NT2/D1 (cell line): ENCODE measurements around the gene CTNNA2.

ENCODE experiments used
- YY1 ChIP-seq: IDR thresholded peaks from 2 replicates; pipeline ENCODE4 v1.6.1; 2011; ENCODE audit not compliant: insufficient read length, insufficient read depth
- ZNF274 ChIP-seq: IDR thresholded peaks from 2 replicates; pipeline ENCODE4 v1.6.1; 2011; ENCODE audit warnings: mild to moderate bottlenecking, low read depth, low read length

DNA sequence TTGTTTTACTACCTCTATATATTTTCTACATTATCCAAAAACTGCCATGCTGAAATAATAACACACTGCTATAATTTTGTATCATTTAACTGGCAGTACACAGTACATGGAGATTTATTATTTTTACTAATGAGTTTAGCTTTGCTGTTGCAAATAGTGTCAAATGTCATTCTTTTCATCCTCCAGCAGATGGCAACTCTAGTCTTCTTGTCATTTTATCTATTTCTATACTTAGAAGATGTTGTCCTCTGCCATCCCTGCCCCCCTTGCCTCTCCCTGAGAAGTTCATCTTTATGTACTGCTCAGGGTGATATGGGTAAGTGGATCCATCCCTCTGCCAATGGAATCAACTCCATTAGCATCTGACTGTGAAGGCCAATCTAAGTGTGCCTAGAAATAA, 813.4 kb downstream of the CTNNA2 start:
- no peak for TF ChIP-seq ZNF274
- TF ChIP-seq YY1 = no peak
